GM18505 (cell line): ENCODE data around the gene VSTM2B.

ENCODE experiments used
- ATAC-seq: cut with Tn5 transposase; IDR thresholded peaks from one replicate; pipeline ENCODE4 v1.9.1; 2021; ENCODE audit not compliant: unreplicated experiment
- POLR2A ChIP-seq: IDR thresholded peaks from 4 replicates; pipeline ENCODE4 v1.6.1; 2011; ENCODE audit warnings: borderline replicate concordance; ENCODE audit not compliant: insufficient read depth, insufficient read length; ENCODE audit errors: extremely low read depth

The VSTM2B gene

GRCh38 chr19:29576761-29577648, 51.2 kb downstream of the VSTM2B start:
- ATAC-seq, result no peak

GRCh38 chr19:29577649-29577963, 51.8 kb downstream of the VSTM2B start:
- no peak for ATAC-seq
- TF ChIP-seq POLR2A, result no peak

More at GRCh38 chr19:29576761-29577648, 51.2 kb downstream of the VSTM2B start:
- TF ChIP-seq POLR2A, result no peak

GRCh38 chr19:29578349-29578748, 52.6 kb downstream of the VSTM2B start:
- ATAC-seq, result no peak
- TF ChIP-seq POLR2A, result no peak

GRCh38 chr19:29579308-29579910, 53.6 kb downstream of the VSTM2B start:
- no peak for TF ChIP-seq POLR2A
- no peak for ATAC-seq

GRCh38 chr19:29581398-29581797, 55.6 kb downstream of the VSTM2B start:
- ATAC-seq, result no peak
- TF ChIP-seq POLR2A, result no peak

GRCh38 chr19:29583196-29583999, 57.6 kb downstream of the VSTM2B start:
- no peak for TF ChIP-seq POLR2A
- no peak for ATAC-seq

- TF ChIP-seq POLR2A, result no peak
These were observed 60.6 kb downstream of the VSTM2B start for GRCh38 chr19:29586401-29586800.

GRCh38 chr19:29587059-29587458, 61.3 kb downstream of the VSTM2B start:
- no peak for ATAC-seq
- TF ChIP-seq POLR2A, result no peak

More at GRCh38 chr19:29586401-29586800, 60.6 kb downstream of the VSTM2B start:
- no peak for ATAC-seq

- peak; percentile 88 for ATAC-seq
These were observed 61.8 kb downstream of the VSTM2B start for GRCh38 chr19:29587518-29587986.

GRCh38 chr19:29588095-29588494, 62.3 kb downstream of the VSTM2B start:
- ATAC-seq, result no peak
- no peak for TF ChIP-seq POLR2A

More at GRCh38 chr19:29587518-29587986, 61.8 kb downstream of the VSTM2B start:
- no peak for TF ChIP-seq POLR2A

GRCh38 chr19:29590278-29590677, 64.5 kb downstream of the VSTM2B start:
- TF ChIP-seq POLR2A, result no peak
- no peak for ATAC-seq

- no peak for TF ChIP-seq POLR2A
- no peak for ATAC-seq
These were observed 65.9 kb downstream of the VSTM2B start for GRCh38 chr19:29591670-29592069.

GRCh38 chr19:29593869-29594268, 68.1 kb downstream of the VSTM2B start:
- no peak for TF ChIP-seq POLR2A
- ATAC-seq, result no peak
